ENCODE results near the gene EMD. TPM values are rescaled to one million over a fixed set of nuclear protein-coding genes. Genes with fewer than 3 reads are reported as not detected.
"Not testable (repeated sequence)": the region's sequence is repeated elsewhere in the genome, so short reads cannot be mapped to it uniquely, and the experiment has no call there.

EMD gene
- total RNA-seq, 2 experiments from 2014 or later: 164 to 178 TPM

DNA sequence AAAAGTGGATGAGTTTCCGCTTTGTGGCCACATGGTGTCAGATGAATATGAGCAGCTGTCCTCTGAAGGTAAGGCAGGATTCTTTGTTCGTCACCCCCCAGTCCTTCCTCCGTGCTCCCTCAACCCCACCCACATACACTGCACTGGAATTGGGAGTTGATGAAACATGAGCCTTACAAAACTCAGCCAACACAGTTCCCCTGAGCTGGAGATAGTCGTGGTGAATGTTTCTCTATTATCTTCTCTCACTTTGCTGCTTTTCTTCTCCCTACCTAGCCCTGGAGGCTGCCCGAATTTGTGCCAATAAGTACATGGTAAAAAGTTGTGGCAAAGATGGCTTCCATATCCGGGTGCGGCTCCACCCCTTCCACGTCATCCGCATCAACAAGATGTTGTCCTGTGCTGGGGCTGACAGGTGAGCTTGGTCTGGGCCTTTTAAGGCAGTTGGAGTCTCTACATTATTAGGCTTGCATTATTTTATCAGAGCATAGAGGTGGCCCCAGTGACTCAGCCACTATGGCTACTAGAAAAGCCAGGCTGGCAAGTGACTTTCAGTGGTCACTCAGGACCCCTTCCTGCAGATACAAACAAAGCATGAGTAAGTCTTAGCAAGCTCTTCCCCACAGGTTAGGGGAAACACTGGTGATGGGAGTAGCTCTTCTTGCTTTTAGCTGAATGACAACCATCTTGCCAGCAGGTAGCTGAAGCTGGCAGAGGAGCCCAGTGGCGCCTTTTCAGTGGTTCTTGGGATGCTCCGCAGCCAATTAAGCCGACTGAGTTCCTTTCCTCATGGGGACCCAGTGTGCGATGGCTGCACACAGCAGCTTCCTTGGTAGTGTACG is 20.7 kb downstream of the EMD start:
- TF ChIP-seq CTCF (IDR thresholded peaks at IDR 0.05): no peak
- intact Hi-C loops (cut with DNase I, micrococcal nuclease): loop anchor here (2.0 to 5.0 kb wide), 2 partner anchors 27 to 133 kb away; no protein-coding TSS in a partner anchor
- H3K9me3 ChIP-seq (ENCODE audit: control insufficient read depth in 1 of 2, insufficient read depth in 1 of 2, low read length in 2 of 2): no peaks in the 10 kb centered on the region
- POLR2A ChIA-PET: interaction anchor here (0.8 to 3.9 kb wide), 12 partner anchors 9 to 473 kb away, joined by 3 to 40 read pairs (median 12); partner anchors contain the start of genes ARHGAP4, ATP6AP1, DNASE1L1 and EMD
- Mint-ChIP-seq H3K9me3 (no peaks in the 10 kb centered on the region), H3K4me1 (ENCODE audit: low read depth) (peaks cover 22% of the 10 kb centered on the region), H3K36me3 (ENCODE audit: low read depth) (peaks cover 48% of the 10 kb centered on the region), H3K27ac (peak overlapping the region; percentile 99), H3K4me3 (peak overlapping the region; percentile 98), H3K27me3 (no peaks in the 10 kb centered on the region)
- peak in 5 of 14 experiments; percentile 25 to 59 (median 37) for DNase-seq
- peak overlapping the region; percentile 88 to 99 for H3K27ac ChIP-seq (ENCODE audit: low read depth in 1 of 2, low read length in 2 of 2)
- no peaks in the 10 kb centered on the region for H3K27me3 ChIP-seq (ENCODE audit: control insufficient read depth in 1 of 2, insufficient read depth in 2 of 2, low read length in 2 of 2)
- CTCF ChIA-PET: interaction anchor here (0.9 to 3.2 kb wide), 4 partner anchors 12 to 91 kb away, joined by 3 to 15 read pairs (median 6); partner anchors contain the start of genes SLC10A3 and TAFAZZIN
- ATAC-seq (ENCODE audit: poor library complexity): peak; percentile 5
- H3K4me1 ChIP-seq (ENCODE audit: insufficient read depth, low read length): peaks cover 27% of the 10 kb centered on the region
- peak overlapping the region; percentile 72 for H3K4me3 ChIP-seq (ENCODE audit: low read length)
- H3K36me3 ChIP-seq (ENCODE audit: insufficient read depth, low read length): peaks cover 24% of the 10 kb centered on the region

DNA sequence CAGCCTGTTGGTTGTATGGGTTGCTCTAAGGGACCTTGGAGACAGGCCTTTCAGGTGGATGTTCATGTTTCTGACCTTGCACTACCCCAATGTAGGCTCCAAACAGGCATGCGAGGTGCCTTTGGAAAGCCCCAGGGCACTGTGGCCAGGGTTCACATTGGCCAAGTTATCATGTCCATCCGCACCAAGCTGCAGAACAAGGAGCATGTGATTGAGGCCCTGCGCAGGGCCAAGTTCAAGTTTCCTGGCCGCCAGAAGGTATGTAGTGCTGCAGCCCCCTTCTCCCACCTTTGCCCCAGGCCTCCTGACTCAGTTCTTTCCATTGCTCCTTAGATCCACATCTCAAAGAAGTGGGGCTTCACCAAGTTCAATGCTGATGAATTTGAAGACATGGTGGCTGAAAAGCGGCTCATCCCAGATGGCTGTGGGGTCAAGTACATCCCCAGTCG is 21.3 kb downstream of the EMD start:
- ChIA-PET CTCF (interaction anchor here (3.2 kb wide), 1 partner anchor 11 kb away, joined by 15 read pairs; the partner anchor contains the start of gene TAFAZZIN), POLR2A (interaction anchor here (0.8 to 3.9 kb wide), 7 partner anchors 9 to 90 kb away, joined by 3 to 40 read pairs (median 12); partner anchors contain the start of genes ATP6AP1, DNASE1L1, SLC10A3 and TAFAZZIN)
- H3K4me3 Mint-ChIP-seq: peak overlapping the region; percentile 98

DNA sequence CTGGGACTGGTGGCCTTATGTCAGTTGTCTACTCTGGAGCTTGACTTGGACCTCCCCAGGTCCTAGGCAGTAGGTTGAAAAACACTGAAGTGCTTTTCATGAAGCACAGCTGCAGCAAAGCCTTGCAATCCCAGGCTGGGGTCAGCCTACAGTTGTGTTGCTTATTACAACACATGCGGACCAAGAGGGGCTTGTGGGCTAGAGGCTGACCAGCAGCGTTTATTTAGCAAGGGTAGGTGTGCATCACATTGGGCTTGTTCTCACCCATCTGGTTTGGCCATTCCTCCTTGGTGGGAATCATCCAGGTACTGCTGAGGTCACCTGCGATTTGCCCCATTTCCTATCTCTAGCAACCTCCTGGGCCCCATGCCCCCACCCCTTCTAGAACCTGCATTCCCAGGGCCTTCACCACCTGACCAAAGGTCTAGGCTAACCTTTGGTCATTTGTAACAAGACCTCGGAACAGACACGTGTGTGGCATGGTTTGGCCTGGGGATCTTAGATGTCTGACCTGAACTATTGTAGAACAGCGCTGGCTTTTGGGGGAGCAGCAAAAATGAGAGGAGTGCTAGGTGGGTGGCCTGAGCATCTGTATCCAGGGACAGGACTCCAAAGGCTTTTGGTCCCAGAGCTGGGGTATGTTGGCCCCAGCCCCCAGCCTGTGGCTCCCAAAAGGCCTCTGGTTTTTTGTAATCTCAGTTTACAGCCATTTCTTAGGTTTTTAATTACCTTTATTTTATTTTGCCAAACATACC is 22.1 kb downstream of the EMD start:
- Histone ChIP-seq H3K4me3 (ENCODE audit: low read length) (no peak overlapping the region), H3K9me3 (ENCODE audit: control insufficient read depth in 1 of 2, insufficient read depth in 1 of 2, low read length in 2 of 2) (no peaks in the 10 kb centered on the region), H3K4me1 (ENCODE audit: insufficient read depth, low read length) (peaks cover 27% of the 10 kb centered on the region), H3K27ac (ENCODE audit: low read depth in 1 of 2, low read length in 2 of 2) (no peak overlapping the region), H3K36me3 (ENCODE audit: insufficient read depth, low read length) (peaks cover 24% of the 10 kb centered on the region), H3K27me3 (ENCODE audit: control insufficient read depth in 1 of 2, insufficient read depth in 2 of 2, low read length in 2 of 2) (no peaks in the 10 kb centered on the region)
- no peak for TF ChIP-seq CTCF (IDR thresholded peaks at IDR 0.05)
- Mint-ChIP-seq H3K27me3 (no peaks in the 10 kb centered on the region), H3K36me3 (ENCODE audit: low read depth) (peaks cover 48% of the 10 kb centered on the region), H3K27ac (peak overlapping the region; percentile 99), H3K4me3 (peak overlapping the region; percentile 98), H3K9me3 (no peaks in the 10 kb centered on the region), H3K4me1 (ENCODE audit: low read depth) (peaks cover 22% of the 10 kb centered on the region)
- intact Hi-C loops (cut with DNase I, micrococcal nuclease): loop anchor here in 1 of 2 experiments (2.0 to 5.0 kb wide), 2 partner anchors 26 to 131 kb away; no protein-coding TSS in a partner anchor
- DNase-seq: peak in 2 of 14 experiments; percentile 14 to 19
- ChIA-PET CTCF (no interaction called here), POLR2A (interaction anchor here (1.2 to 2.5 kb wide), 3 partner anchors 11 to 41 kb away, joined by 3 to 10 read pairs (median 3); no protein-coding TSS in a partner anchor)
- no peak for ATAC-seq (ENCODE audit: poor library complexity)

More for the DNA sequence above, 21.3 kb downstream of the EMD start:
- H3K9me3 Mint-ChIP-seq; ATAC-seq (ENCODE audit: poor library complexity); H3K27me3 ChIP-seq (ENCODE audit: control insufficient read depth in 1 of 2, insufficient read depth in 2 of 2, low read length in 2 of 2); H3K9me3 ChIP-seq (ENCODE audit: control insufficient read depth in 1 of 2, insufficient read depth in 1 of 2, low read length in 2 of 2); H3K27me3 Mint-ChIP-seq; DNase-seq; H3K4me3 ChIP-seq (ENCODE audit: low read length): not testable (repeated sequence)
- H3K36me3 ChIP-seq (ENCODE audit: insufficient read depth, low read length): peaks cover 24% of the 10 kb centered on the region
- H3K4me1 ChIP-seq (ENCODE audit: insufficient read depth, low read length): peaks cover 27% of the 10 kb centered on the region
- peaks cover 48% of the 10 kb centered on the region for H3K36me3 Mint-ChIP-seq (ENCODE audit: low read depth)
- H3K27ac ChIP-seq (ENCODE audit: low read depth in 1 of 2, low read length in 2 of 2): peak overlapping the region in 1 of 2 donors; percentile 18
- peak overlapping the region; percentile 99 for H3K27ac Mint-ChIP-seq
- H3K4me1 Mint-ChIP-seq (ENCODE audit: low read depth): peaks cover 22% of the 10 kb centered on the region
- intact Hi-C loops (cut with DNase I, micrococcal nuclease): loop anchor here in 1 of 2 experiments (2.0 to 5.0 kb wide), 2 partner anchors 26 to 132 kb away; no protein-coding TSS in a partner anchor

Data from CD4-positive, alpha-beta T cell (primary cell).